HG03039 (cell line): Measurements from ENCODE around the gene TMEFF2.

ENCODE experiments used
- ATAC-seq: cut with Tn5 transposase; IDR thresholded peaks from one replicate; pipeline ENCODE4 v1.9.1; 2021; ENCODE audit warnings: mild to moderate bottlenecking, moderate library complexity; ENCODE audit not compliant: unreplicated experiment

The TMEFF2 gene

DNA sequence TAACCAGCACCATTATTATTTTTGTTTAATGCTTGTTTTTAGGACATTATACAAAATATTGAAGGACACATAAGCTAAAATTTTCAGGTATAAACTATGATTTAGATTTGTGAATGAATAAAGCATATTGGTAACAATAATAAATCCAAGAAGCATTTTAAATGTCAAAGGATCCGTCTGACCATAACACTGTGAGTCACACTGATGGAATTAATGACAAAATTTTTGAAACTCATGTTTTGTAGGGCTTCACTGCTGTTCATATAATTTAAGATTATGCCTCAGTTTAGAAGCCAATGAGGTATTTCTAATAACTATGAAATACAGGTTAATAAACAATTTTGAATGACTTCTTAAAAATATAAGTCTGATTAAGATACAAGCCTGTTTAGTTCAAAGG is 124.6 kb downstream of the TMEFF2 start:
- ATAC-seq = no peak

DNA sequence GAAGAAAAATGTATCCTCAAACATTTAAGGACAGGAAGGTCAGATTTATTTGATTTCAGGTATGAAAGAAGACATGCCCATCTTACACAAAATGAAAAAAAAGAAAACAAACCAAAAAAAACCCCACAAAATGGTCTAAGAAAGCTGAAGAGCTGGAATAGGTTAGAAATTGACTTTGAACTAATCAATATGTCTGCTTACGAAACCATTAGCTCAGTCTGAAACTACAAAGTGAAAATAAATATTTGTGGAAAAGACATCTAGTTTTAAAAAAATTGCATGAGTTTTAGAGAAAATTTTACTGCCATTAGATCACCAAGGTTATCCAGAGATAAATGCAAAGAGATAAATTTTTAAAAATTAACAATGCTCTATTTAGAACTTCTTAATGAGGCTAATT is 125.3 kb downstream of the TMEFF2 start:
- ATAC-seq = no peak

DNA sequence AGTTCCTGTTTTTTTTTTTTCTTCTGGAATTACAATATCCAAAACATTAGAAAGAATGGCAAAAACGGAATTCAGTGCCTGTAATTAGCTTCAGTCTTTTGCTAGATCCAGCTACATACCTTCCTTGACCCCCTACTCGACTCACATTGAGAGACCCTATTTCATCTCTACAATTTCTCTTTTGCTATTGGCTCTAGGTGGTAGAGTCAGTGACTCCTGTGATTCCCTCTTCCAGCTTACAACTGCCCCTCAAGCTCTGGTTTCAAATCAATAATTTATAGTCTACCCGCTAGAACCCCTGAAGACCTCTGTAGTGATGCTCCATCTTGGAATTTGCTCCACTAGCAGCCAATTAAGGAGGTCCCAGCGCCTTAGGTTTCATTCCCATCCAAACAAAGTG is 125.8 kb downstream of the TMEFF2 start:
- no peak for ATAC-seq

DNA sequence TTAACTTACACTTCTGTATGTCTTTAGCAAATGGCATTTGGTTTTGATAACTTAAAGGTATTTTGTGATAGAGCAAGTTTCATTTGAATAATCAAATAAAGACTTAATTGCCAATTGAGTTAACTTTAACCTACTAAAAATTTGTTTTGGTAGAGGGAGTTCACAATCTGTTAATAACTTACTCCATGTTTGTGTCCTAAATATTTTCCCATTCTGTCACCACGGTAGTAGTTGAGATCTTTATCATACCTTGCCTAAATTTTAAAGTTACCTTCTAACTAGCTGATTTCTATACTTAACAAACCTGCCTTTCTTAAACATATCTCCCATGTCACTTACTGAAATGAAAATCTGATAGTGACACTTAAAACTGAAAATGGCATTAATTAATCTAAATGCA is 127.1 kb downstream of the TMEFF2 start:
- ATAC-seq = no peak

DNA sequence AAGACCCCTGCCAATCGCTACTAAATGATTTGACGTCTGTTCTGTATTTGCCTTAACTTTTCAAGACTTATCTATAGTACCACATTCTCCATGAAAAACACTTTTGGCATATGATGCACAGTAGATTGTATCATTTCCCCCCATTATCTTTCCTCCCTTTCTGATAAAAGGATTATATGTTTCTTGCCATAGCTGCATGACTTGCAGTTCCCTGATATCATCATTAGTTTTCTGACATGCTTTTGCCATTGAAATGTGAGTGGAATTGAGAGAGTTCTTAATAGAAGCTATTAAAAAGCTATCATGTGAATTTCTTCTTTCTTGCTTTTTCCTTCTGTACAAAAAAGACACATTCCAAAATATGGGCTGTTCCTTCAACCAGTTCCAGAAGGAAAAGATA is 130.3 kb downstream of the TMEFF2 start:
- ATAC-seq = no peak

DNA sequence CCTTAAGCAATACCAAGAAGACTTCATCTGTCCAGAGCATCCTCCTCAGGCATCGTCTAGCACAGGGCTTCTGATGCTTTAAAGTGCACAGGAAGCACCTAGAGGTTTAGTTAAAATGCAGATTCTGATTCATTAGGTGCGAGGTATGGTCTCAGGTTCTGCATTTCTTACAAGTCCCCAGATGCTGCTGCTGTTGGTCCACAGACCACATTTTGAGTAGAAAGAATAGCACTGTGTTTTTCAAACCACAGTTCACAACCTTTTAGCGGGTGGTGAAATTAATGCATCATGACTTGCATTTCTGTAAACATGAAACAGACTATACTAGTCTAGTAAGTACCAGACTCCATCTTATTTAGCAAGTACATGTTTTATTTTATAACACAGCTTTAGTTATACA is 134.6 kb downstream of the TMEFF2 start:
- no peak for ATAC-seq

DNA sequence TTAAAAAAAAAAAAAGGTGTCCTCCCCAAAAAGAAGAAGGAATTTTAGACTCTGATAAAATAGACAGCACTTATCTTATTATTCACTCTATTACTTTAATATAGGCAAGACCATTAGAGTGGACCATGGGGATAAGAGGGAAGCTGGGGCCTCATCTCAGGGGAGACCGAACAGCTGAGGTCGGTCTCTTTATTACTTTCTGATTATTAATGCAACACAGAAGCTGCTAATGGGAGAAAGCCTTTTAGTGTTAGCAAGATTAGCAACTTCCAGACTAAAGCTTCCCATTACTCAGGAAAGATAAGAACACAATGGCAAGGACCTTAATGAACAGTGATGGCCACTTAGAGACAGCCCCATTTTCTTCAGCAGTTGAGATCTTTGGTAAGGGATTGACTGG is 135.5 kb downstream of the TMEFF2 start:
- ATAC-seq = no peak

DNA sequence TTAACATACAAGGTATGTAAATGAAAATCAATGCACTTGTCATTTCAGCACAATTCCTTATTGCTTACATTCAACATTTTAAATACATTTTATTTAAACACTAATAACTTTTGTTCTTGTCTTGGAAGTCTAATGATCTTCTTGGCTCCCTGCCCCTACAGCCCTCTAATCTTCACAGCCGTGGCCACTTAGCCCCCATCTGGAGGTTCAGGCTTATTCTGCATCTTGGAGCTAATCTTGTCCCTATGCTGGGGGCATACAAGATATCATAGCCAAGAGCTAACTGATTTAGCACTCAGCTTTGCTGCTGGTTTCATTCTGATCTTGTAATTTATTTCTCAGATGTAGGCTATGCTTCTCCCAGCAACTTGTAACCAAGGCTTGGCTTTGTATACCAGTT is 140.8 kb downstream of the TMEFF2 start:
- ATAC-seq = no peak

DNA sequence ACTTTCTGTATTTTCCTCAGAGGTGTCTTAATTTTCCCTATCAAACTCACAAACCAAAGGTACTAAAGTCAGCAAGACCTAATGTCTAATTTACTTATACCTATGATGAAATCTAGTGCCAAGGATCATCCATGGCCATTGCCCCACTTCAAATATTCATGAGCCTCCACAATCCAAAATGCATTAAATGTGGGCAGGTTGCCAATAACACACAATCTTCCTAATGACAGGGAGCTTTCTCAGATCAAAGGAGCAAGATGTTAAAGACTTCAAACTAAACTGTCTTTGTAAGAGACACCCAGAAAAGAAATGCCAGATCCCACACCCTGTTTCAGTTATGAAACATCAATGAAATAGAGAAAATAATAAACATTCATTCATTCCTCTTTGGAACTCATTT is 143.2 kb downstream of the TMEFF2 start:
- ATAC-seq = no peak

DNA sequence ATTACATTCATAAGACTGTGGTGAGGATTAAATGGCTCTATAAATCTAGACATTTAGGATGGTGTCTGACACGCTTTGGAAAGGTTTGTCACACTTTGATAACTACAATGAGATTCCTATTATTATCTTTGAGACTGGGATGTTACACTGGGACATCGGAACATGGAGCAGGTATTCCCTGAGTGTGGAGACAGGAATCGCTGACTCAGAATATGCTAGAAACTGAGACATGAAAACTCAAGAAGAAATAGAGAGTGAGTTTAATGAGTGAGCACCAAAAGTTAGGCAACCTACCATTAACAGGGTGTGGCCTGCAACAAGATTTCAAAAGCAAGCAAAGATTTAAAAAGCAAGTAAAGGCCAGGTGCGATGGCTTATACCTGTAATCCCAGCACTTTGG is 145.4 kb downstream of the TMEFF2 start:
- no peak for ATAC-seq

DNA sequence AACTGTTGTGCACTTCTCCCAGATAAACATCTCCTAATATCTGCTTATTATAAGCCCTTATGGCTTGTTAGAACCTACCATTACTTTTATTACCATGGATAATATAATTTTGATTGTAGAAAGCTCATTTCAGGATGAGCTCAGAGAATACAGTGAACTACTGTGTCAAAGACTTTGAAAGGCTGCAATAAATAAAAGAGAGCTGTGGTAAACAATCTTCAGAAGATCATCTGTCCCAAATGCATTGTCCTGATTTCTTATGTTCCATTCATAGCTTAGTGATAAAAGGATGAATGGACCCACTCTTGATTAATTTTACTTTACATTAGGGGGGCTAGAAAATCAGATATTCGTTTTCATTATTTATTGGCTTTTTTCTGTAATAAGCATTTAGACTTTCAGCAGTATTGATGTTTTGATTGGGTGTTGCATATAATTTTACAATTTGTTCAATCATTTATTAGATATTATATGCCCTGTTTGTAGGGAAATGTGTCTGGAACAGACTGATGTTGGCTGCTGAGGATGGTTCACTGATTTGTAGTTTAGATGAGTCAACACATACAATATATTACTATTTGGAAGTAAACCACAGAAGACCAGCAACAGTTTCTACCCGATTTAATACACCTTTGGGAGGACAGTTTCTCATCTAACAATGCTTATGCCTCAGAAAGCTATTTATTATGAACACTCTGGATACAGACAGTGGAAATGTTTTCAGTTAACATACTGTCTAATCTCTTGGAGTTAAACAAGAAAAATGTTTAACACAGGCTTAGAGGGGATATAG is 147.2 kb downstream of the TMEFF2 start:
- no peak for ATAC-seq

DNA sequence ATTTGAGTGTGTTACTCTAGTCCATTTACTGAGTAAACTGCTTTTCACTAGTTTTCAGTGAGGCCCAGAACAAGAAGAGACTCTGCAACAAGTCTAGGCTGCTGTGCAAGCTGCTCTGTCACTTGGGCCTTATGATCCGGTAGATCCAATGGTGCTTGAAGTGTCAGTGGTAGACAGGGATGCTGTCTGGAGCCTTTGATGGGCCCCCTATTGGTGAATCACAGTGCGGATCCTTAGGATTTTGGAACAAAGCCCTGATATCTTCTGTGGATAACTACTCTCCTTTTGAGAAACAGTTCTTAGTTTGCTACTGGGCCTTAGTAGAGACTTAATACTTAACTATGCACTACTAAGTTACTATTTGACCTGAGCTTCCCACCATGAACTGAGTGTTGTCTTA is 150.2 kb downstream of the TMEFF2 start:
- ATAC-seq = no peak

DNA sequence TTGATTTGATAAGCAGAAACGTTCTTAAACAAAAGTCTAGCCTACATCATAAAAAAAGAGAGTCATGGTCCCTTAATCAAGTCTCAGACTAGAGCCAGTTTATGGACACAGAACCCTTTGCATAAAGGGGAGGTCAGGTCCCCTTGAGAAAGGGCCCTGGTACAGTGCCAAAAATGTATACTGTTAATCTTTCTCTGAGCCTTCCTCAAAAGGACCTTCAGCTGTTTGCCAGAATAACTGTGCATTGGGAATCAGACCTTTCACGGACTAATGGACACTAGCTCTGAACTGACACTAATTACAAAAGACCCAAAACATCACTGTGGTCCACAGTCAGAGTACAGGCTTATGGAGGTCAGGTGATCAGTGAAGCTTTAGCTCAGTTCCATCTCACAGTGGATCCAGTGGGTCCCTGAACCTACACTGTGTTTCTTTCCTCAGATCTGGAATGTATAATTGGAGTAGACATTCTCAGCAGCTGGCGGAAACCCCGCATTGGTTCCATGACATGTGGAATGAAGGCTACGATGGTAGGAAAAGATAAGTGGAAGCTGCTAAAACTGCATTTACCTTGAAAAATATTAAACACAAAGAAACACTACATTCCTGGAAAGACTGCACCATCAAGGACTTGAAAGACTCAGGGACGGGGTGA is 151.4 kb downstream of the TMEFF2 start:
- no peak for ATAC-seq

DNA sequence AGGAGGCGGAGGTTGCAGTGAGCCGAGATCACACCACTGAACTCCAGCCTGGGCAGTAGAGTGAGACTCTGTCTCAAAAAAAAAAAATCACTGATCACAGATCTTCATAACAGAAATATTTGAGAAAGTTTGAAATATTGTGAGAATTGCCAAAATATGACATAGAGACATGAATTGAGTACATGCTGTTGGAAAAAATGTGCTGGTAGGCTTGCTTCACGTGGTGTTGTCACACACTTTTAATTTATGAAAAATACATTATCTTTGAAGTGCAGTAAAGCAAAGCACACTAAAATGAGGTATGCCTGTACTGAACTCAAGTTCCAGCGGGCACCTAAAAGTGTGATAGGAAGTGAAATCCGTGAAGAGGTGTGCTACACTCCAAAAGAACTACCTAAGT is 152.6 kb downstream of the TMEFF2 start:
- ATAC-seq = no peak

DNA sequence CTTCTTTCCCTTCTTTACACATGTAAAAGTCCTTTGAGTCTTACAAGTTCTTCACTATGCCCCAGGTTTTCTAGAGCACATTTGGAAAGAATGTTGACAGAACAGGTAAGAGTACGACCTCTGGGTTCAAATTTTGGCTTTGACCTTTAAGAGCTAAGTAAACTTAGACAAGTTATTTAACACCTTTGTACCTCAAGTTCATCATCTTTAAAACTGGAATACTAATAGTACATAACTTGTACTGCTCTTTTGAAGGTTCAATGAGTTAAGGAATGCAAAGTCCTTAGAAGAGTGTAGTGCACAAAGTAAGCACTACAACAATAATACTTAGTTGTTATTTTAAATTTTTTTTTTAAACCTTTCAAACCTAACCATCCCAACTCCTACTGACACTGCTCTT is 156.6 kb downstream of the TMEFF2 start:
- no peak for ATAC-seq

DNA sequence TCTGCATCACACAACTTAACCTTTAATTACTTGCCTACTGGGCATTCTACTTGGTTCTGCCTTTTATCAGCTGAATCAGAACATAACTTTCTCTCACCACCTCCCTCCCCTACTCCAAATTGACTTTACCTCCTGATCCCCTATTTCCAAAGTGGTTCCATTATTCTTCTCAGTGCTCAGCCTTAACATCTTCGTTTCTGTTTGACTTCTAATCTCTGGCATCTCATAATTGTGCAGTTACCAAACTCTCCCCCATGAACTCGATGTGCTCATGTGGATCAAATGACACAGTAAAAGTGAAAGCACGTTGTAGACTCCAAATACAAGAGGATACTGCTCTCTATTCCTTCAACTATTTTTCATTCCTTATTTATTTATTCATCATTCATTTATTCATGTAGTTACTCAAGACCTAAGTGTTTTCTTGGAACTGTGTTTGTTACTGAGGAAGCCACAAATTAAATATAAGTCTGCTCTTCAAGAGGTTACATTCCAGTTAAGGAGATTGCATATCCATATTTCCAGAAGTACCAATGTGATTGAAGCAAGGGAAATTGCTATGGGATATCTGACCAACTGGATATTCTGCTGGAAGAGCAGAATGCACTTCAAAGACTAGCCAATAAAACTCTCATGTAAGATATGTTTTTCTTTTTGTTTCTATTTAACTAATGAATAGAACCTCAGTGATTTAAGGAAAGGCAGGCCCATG is 158.8 kb downstream of the TMEFF2 start:
- no peak for ATAC-seq

DNA sequence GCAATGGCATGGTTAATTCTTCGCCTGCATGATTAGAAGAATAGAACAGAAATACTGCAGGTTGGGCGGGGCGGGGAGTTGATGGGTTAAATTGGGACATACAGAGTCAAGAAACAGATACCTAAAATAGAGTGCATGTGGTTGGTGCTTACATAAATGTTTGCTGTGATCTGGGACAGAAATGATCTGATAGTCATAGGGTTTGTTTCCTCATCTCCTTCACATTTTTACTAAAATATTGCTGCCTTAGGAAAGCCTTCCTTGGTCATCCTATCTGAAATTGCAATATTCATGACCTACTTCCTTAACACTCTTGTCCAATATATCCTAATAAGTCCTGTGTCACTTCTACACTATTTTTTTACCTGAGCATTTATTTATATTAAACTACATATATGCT is 163.9 kb downstream of the TMEFF2 start:
- no peak for ATAC-seq

DNA sequence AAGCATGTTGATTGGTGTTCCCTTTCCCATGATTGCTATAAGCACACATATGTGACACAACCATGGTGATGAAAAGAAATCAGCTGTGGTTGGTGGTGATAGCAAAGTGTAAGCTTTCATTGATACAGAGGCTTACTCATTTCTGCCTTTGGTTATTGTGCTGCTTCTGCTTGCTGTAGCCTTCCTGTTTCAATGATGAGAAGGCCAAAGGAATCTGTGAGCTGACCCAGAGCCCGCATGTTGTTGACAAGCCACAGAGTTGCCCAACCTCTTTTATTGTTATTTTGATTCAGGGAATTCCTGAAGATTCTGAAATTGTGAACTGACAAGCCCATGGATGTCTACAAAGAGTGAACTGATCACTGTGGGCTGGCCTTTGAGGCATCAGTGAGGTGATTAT is 164.4 kb downstream of the TMEFF2 start:
- no peak for ATAC-seq

DNA sequence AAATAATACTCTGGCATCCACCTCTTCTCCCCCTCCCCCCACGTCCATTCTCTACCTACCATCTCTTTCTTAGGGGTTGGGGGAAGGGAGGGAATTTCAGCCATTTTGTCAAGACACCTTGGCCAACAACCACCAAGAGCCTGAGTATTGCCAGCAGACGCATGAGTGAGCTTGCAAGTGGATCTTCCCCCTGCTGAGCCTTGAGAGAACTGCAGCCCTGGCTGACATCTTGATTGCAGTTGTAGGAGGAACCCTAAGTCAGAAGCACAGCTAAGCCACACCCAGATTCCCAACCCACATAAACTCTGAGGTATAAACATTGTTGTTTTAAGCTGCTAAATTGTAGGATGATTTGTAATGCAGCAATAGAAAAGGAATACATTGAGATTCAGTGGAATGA is 165.6 kb downstream of the TMEFF2 start:
- ATAC-seq = peak; percentile 94

DNA sequence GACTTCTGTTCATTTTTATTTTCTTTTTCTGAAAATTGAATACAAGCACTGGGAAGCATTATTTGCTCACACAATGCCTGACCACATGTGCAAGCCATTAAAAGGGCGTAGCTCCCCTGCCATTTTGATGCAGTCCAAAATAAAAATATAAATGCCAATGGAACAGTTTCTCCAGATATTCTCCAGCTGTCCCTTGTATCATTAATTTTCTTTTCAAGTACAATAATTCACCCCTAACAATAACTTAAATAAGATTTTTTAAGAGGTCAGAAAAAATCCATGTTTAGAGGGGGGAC is 168.0 kb downstream of the TMEFF2 start:
- ATAC-seq = no peak

DNA sequence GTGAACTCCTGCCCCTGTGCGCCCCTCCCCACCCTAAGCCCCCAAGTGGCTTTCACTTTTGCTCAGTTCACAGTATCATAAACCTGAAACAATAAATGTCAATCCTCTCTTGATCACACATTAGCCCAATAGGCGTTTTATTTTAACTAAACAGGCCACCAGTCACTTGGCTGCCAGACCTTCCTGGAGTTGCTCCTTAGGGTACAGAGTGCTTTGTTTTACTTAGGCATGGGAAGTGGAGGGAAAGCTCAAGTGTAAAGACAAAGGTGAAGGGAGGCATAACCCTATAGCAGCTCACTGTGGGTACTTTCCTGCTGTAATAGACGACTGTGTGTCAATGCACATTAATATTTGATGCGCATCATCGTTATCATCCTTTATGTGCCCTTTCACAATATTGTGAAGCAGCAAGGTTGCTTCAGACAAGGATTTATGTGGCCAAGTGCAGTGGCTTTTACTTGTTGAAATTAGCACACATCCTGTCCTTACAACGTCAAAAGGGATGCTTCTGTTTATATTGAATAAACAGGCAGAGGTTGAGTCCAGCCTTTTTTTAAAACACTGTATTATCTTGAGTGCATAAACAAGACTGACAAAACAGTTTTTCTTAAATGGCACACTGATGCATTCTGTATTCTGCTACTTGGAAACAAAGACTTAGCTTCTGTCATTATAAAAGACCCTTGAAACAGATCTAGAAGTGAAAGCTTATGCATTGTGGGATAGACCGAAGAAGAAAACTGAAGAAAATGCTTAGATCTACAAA is 168.5 kb downstream of the TMEFF2 start:
- no peak for ATAC-seq

DNA sequence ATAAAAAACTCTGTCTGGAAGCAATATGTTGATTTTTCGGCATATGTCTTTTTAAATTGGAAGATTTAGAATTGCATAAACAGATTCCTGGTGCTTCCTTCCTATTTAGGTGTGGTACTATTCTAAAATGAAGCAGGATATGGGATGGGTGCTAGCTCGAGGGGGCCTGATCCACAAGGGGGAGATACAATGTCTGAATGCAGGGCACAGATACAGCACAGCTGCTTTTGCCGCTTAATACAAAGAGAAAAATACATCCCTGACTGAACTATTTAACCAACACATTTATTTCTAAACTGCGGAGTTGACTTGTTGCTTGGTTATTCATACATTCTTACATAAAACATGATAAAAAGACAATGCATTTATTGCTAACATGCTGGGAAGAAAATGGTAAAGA is 169.1 kb downstream of the TMEFF2 start:
- no peak for ATAC-seq
